ENCODE measurements around the gene TNNT3. TPM values are rescaled to one million over a fixed set of nuclear protein-coding genes. Genes with fewer than 3 reads are reported as not detected.
A peak's percentile ranks its signal among the peaks of the same experiment; 100 is the strongest.

The TNNT3 gene
- total RNA-seq, 4 donors from 2014 or later = 1.2 to 6.6 (median 4.1) TPM

GRCh38 chr11:1968454-1969002 lies 49.0 kb downstream of the TNNT3 start:
- no peak overlapping the region for H3K4me3 ChIP-seq (ENCODE audit: low read depth, poor library complexity, severe bottlenecking)
- no CpG with 5 or more reads among the region's 24 CpGs for WGBS, 2 donors
- peak in 1 of 2 donors; percentile 40 for DNase-seq (ENCODE audit: low spot score in 2 of 2)
- intact Hi-C loops (cut with DNase I; ENCODE audit: low total_unique reads) = no loop called here
- TF ChIP-seq CTCF (IDR thresholded peaks at IDR 0.05) = no peak
- TF ChIP-seq POLR2A (IDR thresholded peaks at IDR 0.05) = no peak

GRCh38 chr11:1969035-1969434 lies 49.5 kb downstream of the TNNT3 start:
- DNase-seq (ENCODE audit: low spot score in 2 of 2) = no peak
- intact Hi-C loops (cut with DNase I; ENCODE audit: low total_unique reads) = no loop called here
- no peak overlapping the region for H3K4me3 ChIP-seq (ENCODE audit: low read depth, poor library complexity, severe bottlenecking)
- WGBS, 2 donors = no CpG with 5 or more reads among the region's 21 CpGs
- TF ChIP-seq CTCF (IDR thresholded peaks at IDR 0.05) = no peak
- no peak for TF ChIP-seq POLR2A (IDR thresholded peaks at IDR 0.05)

- intact Hi-C loops (cut with DNase I; ENCODE audit: low total_unique reads) = no loop called here
- no CpG with 5 or more reads among the region's 23 CpGs for WGBS, 2 donors
- TF ChIP-seq POLR2A (IDR thresholded peaks at IDR 0.05) (no peak), CTCF (IDR thresholded peaks at IDR 0.05) (no peak)
- H3K4me3 ChIP-seq (ENCODE audit: low read depth, poor library complexity, severe bottlenecking) = no peak overlapping the region
- no peak for DNase-seq (ENCODE audit: low spot score in 2 of 2)
Observed at GRCh38 chr11:1969776-1970175, 50.3 kb downstream of the TNNT3 start.

- WGBS, 2 donors = 83 to 85% methylated on average over 10 to 13 of the region's 15 CpGs
- DNase-seq (ENCODE audit: low spot score in 2 of 2) = peak in 1 of 2 donors; percentile 79
- H3K4me3 ChIP-seq (ENCODE audit: low read depth, poor library complexity, severe bottlenecking) = no peak overlapping the region
- TF ChIP-seq POLR2A (IDR thresholded peaks at IDR 0.05) (no peak), CTCF (IDR thresholded peaks at IDR 0.05) (no peak)
- intact Hi-C loops (cut with DNase I; ENCODE audit: low total_unique reads) = no loop called here
Observed at GRCh38 chr11:1970956-1971355, 51.5 kb downstream of the TNNT3 start.

GRCh38 chr11:1975185-1975584 lies 55.7 kb downstream of the TNNT3 start:
- no peak for DNase-seq (ENCODE audit: low spot score in 2 of 2)
- TF ChIP-seq POLR2A (IDR thresholded peaks at IDR 0.05) = no peak
- no peak for TF ChIP-seq CTCF (IDR thresholded peaks at IDR 0.05)
- no CpG with 5 or more reads among the region's 13 CpGs for WGBS, 2 donors
- intact Hi-C loops (cut with DNase I; ENCODE audit: low total_unique reads) = no loop called here
- H3K4me3 ChIP-seq (ENCODE audit: low read depth, poor library complexity, severe bottlenecking) = no peak overlapping the region
